CD4-positive, alpha-beta T cell treated with Interleukin-1 beta for 1 hour (primary cell): ENCODE data around the gene NRM.
"Not testable (repeated sequence)": the region's sequence is repeated elsewhere in the genome, so short reads cannot be mapped to it uniquely, and the experiment has no call there.

ENCODE experiments used
- DNase-seq, 2 donors: peaks; one replicate each; pipeline ENCODE4 v3.0.0-alpha.2; 2020 to 2022

The NRM gene

DNA sequence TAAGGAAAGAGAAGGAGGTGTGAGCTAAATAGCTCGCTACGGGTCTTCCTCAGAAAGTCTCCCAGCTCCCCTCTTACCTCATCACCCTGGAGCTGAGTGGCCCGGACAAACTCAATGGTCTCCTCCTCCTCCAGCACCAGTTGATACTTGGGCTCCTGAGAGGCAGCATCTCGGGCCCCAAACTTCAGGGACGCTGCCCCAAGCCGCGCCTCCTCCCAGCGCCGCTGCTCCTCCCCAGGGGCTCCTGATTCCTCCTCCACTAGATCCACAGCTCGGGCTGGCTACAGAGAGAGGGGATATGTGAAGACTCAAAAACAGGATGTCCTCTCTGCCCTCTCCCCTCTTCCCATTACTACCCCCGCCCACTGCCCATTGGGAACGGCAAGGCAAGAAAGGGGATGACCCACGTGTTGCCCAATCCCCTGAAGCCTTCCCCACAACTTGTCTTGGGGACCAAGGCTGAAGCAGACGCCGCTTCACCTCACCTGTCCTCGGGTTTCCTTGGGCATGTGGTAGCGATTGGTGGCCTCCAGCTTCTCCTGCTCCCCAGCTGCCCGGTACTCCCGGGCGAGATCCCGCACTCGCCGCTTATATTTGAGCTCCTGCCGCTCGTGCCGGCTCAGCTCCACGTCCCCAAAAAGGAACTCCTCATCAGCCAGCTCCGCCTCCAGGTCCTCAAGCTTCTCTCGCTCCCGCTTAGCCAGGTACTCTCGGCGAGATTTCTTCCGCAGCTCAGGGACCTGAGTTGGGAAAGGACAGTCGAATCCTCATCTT, 25.6 kb downstream of the NRM start:
- no peak for DNase-seq

DNA sequence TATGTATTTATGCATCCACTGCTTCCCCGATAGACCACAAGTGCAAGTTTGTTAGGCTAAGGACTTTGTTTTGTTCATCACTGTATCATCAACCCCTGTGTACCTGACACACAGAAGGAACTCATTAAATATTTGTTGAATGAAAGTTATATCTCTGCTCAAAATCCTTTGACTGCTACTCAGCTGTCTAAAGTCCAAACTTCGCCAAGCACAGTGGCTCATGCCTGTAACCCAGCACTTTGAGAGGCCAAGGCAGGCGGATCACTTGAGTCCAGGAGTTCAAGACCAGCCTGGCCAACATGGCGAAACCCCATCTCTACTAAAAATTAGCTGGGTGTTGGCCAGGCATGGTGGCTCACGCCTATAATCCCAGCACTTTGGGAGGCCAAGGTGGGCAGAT, 32.9 kb downstream of the NRM start:
- DNase-seq = not testable (repeated sequence)

DNA sequence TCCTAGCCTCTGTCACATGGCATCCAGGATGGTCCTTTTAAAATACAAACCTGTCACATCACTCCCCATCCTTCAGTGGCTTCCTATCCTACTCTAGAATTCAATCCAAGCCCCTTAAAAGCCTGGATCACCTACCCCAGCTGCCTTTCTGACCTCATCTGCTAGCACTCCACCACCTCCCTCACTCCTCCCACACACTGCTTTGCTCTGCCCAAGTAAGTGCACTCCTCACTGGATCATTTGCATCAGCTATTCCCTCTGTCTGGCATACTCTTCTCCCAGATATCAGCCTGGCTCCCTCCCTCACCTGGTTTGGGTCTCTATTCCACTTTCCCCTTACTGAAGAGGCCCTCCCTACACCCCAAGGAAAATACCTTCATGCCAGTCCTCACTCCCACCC, 33.3 kb downstream of the NRM start:
- DNase-seq = no peak

DNA sequence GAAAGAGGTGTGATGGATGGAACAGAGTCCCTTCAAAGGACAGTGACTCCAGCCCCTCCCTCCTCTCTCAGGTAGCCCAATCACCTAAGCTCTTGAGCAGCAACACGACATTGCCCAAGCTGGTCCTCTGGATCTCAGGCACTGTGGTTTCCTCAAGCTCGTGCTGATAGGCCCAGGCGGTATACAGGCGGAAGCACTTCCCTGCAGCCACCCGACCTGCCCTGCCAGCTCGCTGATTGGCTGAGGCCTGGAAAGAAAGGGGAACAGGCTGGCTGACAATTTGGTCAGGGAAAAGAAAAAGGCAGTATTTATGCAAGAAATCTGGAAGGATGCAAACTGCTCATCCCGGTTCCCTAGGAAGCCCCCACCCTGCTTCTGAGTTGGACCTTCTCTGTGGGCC, 34.3 kb downstream of the NRM start:
- peak in 1 of 2 donors; percentile 58 for DNase-seq

DNA sequence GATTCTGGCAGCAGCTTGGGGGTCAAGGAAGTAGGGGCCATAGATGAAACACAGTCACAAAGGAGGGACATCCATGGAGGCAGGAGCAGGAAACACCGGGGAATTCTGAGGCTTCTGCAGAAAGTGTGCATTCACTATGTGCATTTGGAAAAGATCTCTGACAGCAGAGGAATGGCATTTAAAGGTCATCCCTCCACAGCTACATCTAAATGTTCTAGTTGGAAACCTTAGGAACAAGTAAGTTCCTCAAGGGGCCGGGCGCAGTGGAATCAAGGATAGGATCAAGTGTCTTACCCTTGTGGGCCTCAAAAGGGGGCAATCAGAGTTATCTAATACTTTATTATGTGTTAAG, 35.1 kb downstream of the NRM start:
- no peak for DNase-seq

DNA sequence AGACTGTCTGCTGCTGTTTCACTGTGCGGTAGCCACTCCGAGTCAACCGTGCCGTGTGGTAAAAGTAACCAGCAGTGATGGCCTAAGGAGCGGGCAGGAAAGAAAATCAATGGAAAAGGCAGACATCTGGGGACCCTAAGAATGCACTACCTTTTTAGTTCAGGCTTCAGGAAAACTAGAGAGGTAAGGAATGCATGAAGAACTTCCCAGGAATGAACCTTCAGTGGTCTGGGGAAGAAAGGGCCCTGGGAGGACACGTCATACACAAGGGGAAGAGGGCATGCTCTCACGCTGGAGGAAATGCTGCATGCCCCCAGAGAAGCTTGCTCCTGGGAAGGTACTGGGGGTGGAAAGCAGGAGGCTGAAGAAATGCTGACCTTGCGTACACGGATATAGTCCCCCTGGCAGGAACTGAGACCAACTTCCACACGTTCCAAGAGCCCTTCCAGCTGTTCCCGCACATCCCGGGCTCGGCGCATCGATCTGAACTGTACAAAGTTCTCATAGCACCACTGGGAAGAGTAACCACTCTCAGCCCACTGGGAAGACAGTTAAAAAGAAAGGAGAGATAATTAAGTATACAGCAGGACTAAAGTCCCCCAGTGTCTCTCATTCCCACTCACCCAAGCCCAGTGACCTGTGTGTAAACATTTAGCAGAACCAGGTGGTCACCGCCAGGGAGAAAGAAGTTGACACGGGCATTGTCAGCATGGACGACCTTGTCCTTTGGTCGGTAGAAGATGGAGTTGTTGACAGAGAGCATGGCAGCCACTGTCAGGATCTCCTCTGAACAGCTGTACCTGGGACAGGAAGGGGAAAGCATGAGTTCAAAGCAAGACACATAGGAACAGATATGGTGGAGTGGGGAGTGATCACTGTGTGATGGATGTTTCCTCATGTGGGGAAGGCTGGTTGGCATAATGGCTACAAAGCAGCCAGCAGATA, 35.7 kb downstream of the NRM start:
- DNase-seq = no peak

DNA sequence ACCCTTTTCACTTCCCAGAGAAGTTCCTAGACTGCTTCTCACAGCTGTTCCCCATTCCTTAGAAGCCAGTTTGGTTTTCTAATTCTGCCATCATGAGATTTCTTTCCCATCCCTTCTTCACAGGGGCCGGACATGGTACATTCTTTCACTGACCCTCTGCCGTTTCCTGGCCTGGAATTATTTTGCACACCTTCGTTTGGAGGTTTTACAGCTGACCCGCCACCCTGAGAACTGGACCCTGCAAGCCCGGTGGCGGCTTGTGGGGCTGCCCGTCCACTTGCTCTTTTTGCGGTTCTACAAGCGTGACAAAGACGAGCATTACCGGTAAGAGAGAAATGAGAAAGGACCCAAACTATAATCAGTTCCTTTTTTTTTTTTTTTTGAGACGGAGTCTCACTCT, 39.6 kb downstream of the NRM start:
- DNase-seq = no peak

DNA sequence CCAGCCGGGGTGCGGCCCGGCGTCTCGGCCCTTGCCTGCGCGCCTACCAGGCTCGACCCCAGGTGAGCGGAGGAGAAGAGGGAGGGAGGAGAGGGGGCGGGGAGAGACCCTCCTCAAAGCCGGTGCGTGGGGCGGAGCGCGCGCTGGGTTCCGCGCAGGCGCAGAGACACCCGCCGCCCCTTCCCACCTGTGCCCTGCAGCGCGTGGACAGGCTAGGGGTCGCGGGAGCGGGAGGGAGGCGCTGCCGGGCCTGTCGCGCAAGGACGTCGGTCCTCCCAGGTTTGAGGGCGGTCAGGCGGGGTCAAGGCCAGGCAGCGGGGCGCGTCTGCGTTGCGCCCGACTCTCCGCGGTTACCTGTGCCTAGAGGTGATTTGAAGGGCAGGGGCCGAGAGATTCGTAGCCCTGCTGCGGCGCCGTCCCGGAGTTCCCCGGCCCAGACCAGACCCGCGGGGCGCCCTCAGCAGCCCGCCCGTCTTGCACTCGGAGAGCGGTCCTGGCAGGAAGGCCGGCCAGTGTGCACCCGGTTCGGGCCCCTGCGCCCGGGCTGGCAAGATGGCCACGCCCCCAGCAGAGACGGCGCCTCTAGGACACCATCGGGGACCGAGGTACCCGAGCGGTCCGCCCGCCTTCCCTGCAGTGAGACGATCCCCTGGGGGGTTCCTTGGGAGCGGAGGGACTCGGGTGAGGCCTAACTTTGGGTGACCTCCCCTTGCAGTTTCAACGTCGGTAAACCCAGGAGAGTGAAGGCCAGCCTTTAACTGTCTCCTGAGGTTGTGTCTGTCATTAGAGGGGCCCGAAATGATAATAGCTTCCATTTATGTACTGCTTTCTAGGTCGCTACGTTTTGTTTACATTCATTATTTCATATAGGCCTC, 43.3 kb downstream of the NRM start:
- DNase-seq = peak; percentile 75 to 77

DNA sequence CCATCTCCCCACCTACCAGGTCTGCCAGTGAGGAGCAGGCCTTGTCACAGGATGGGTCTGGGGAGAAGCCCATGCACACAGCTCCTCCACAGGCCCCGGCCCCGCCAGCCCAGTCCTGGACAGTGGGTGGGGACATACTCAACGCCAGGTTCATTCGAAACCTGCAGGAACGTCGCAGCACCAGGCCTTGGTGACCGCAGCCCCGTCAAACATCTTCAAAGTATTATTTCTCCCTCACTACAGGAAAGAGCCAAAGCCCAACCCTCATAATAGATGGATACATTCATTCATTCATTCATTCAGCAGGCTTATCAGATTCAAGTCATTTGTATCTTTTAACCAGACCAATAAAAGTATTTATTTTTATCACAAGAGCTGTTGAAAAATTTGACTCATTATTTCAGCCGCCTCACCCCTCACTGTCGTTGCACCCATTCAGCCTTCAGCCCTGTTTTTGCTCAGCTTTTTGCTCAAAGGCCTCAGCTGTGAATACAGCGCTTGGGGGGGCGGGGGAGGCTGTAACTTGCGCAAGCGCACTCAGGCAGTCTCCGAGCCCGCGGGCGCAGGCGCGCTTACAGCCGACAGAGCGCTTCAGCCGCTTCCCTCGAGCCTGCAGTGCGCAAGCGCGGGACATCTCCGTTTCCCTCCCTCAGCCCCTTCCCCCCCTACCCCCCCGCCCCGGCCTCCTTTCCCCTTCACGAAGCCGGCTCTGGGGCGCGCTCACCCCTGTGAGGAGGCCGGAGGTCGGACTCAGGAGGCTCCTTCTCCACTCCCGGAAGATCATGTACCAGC, 44.1 kb downstream of the NRM start, which contains the start of gene C6orf136:
Gene C6orf136 (plus strand): TSS at position 684 of the 792 bp plus-strand sequence. CDS start 99 bp downstream, at position 783.
- peak; percentile 95 to 97 for DNase-seq

DNA sequence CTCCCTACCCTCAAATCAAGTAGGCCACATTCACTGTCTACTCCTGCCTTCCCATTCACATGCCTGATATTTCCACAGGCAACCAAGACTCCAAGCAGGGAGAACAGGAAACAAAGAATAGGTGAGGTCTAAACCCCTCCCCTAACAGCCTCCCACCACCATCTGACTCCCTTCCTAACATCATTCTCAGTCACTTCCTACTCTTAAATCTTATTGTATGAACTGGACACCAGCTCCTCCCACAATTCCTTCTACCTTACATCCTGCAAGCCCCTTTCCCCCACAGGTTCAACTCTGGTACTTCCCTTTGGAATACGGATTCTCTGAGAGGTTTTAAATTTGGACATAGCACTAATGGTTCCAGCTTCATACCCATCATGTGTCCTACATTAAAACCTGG, 44.8 kb downstream of the NRM start:
- no peak for DNase-seq

DNA sequence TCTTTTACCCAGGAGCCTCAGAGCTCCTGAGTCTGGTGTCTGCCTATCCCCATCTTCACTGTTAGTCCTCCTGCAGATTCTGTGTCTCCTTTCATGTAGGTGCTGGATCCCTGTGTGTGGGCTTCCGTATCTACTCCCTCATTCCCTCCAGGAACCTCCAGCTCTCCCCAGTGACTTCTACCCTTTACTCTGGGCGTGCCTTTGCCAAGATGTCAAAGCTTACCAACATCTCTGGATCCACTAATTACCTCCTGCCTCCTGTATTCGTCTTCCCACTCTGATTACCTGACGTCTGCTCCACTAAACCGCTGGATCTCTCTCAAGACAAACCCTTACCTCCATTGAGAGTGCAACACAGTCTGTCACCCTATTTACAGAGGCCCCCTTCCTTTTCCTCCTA, 46.0 kb downstream of the NRM start:
- DNase-seq = no peak

DNA sequence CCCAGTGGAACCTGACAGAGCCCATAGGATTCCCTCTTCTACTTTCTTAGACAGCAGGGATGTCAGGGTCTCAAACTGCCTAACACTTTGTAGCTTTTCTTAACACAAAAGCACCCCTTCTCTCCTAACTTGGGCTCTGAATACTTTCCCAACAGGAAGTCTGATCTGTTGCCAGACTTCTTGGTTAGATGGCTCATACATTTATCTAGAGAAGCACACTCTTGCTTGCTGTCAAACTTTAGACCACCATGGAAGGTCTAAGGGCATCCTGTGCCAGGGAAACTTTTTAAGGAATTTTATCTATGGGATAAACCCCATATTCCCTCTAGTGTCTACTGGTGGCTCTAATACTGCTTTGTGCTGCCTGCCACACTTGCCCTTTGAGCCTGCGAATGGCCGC, 47.1 kb downstream of the NRM start:
- no peak for DNase-seq

DNA sequence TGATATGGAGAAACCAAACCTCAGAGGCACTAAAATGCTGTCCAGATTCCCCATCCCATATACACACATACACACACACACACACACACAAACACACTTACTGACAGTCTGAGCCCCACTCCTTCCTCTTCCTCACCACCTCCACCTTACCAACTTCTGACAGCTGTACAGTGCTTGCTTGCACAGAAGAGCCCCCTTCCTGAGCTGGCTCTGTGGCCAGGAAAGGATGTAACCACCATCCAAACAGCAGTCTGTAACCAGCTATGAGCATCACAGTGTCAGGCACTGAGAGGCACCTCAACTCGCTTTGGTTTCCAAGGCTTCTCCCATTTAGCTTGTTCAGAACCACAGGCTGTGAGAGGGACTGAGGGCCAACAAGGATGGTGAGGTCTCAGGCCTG, 49.7 kb downstream of the NRM start:
- no peak for DNase-seq

DNA sequence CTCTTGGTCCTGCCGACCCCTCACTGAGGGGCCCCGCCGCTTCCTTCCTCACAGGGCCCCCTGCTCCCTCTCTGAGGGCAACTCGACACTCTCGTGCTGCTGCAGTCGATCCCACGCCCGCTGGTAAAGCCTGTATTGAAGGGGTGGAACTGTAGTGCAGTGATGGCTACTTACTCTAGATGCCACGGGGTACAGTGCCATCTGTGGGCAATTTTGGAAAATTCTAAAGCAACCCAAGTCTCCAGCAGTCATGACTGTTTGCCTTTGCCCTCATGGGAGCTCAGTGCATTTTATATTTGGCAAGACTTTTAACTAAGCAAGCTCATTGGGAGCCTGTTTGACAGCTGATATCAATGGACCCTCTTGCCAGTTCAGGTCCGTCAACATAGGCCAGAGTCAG, 50.3 kb downstream of the NRM start:
- peak in 1 of 2 donors; percentile 8 for DNase-seq
